GM12875 (cell line): ENCODE results near the gene KMT2C.
"Not testable (repeated sequence)": the region's sequence is repeated elsewhere in the genome, so short reads cannot be mapped to it uniquely, and the experiment has no call there.

ENCODE experiments used
- H3K4me3 ChIP-seq: one replicate; pipeline ENCODE4 v1.5.1; 2011; ENCODE audit warnings: low read depth, low read length, control low read depth
- TF ChIP-seq, protein P1 (sequence below): IDR thresholded peaks from 2 replicates; pipeline ENCODE4 v1.5.1; 2011; ENCODE audit warnings: low read depth, mild to moderate bottlenecking, control low read depth, inconsistent platforms, low read length, moderate library complexity, borderline replicate concordance; ENCODE audit not compliant: insufficient read depth

Gene KMT2C

DNA sequence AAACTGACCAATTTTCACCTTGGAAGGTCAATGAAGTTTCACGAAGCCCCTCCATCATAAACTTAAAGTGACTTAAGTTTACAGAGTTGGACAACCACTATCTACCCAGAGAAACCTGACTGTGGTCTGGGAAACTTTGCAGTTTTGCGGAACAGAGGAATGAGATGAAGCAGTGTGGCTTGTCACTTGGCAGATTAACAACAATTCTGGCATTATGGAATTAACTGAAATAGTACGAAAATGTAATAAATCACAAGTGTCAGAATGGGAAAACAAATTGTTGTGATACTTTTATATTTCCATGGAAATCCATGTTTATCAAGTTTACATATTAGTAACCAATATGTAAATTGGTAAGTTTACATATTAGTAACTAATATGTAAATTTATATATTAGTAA is 4.9 kb downstream of the KMT2C start:
- TF ChIP-seq, protein P1, sequence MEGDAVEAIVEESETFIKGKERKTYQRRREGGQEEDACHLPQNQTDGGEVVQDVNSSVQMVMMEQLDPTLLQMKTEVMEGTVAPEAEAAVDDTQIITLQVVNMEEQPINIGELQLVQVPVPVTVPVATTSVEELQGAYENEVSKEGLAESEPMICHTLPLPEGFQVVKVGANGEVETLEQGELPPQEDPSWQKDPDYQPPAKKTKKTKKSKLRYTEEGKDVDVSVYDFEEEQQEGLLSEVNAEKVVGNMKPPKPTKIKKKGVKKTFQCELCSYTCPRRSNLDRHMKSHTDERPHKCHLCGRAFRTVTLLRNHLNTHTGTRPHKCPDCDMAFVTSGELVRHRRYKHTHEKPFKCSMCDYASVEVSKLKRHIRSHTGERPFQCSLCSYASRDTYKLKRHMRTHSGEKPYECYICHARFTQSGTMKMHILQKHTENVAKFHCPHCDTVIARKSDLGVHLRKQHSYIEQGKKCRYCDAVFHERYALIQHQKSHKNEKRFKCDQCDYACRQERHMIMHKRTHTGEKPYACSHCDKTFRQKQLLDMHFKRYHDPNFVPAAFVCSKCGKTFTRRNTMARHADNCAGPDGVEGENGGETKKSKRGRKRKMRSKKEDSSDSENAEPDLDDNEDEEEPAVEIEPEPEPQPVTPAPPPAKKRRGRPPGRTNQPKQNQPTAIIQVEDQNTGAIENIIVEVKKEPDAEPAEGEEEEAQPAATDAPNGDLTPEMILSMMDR = no peak
- H3K4me3 ChIP-seq = no peak overlapping the region

DNA sequence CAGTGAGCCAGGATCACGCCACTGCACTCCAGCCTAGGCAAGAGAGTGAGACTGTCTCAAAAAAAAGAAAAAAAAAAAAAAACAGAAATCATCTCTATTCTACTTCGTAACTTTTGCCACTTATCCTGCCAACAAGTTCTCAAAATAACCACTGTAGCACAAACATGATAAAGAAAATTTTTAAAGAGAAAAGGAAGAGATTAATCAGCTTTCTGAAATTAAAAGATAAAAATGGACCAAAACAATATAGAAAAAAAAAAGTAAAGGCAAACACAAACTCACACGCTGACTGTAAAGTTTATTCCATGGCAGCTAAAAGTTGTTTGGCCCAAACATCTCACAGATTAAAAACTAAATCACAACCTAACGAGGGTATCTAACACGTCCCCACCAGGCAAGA is 5.7 kb downstream of the KMT2C start:
- not testable (repeated sequence) for H3K4me3 ChIP-seq

DNA sequence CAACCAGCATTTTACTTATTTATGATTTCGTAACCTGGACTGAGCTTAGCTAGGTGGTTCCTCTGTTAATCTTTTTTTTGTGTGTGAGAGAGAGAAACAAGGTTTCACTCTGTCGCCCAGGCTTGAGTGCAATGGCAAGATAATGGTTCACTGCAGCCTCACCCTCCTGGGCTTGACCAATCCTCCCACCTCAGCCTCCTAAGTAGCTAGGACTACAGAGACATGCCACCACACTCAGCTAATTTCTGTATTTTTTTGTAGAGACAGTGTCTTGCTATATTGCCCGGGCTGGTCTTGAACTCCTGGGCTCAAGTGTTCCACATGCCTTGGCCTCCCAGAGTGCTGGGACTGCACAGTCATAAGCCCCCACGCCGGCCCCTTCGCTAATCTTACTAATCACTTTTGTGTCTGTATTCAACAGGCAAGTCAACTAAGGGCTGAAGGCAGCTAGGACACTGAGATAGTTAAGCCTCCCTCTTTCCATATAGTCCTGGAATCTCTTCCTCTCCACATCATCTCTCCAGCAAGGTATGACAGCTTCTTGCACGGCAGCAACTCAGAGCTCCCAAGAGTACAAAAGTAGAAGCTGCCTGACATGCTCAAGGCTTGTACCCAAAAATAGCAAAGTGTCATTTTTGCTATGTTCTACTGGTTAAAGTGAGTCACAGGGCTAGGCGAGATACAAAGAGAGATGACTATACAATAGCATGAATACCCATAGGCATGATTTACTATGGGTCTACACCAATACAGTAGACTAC is 11.3 kb downstream of the KMT2C start:
- TF ChIP-seq, protein P1 = no peak
- H3K4me3 ChIP-seq = no peak overlapping the region

DNA sequence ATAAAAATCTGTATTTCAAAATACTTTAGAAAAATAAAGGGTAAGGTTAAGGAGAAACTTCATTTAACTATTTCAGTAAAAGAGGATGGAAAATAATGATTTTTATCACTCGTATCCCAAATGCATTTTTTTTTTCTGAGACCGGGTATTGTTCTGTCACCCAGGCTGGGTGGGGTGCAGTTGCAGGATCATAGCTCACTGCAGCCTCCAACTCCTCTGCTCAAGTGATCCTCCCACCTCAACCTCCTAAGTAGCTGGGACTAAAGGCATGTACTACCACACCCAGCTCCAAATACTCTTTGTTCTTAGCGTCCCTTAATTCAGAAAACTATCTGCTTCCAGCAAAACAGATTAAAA is 11.8 kb downstream of the KMT2C start:
- TF ChIP-seq, protein P1 = no peak

DNA sequence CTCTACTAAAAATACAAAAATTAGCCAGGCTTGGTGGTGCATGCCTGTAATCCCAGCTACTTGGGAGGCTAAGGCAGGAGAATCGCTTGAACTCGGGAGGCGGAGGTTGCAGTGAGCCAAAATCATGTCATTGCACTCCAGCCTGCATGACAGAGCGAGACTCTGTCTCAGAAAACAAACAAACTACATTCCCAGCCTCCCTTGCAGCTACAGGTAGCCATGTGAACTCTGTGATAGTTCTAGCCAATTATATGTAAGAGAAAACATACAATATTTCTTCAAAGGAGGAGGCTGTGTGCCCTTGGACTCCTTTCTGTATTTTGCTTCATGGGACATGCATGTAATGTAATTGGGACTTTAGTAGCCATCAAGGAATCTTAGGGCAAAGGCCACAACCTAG is 12.6 kb downstream of the KMT2C start:
- not testable (repeated sequence) for H3K4me3 ChIP-seq

More for the DNA sequence above, 11.8 kb downstream of the KMT2C start:
- H3K4me3 ChIP-seq = no peak overlapping the region

DNA sequence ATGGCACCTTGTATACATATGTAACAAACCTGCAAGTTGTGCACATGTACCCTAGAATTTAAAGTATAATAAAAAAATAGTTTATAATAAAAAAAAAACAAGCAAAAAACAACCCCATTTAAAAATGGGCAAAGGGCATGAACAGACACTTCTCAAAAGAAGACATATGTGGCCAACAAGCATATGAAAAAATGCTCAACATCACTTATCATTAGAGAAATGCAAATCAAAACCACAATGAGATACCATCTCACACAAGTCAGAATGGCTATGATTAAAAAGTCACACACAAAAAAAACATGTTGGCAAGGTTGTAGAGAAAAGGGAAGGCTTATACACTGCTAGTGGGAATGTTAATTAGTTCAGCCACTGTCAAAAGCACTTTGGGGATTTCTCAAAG is 14.9 kb downstream of the KMT2C start:
- not testable (repeated sequence) for H3K4me3 ChIP-seq

DNA sequence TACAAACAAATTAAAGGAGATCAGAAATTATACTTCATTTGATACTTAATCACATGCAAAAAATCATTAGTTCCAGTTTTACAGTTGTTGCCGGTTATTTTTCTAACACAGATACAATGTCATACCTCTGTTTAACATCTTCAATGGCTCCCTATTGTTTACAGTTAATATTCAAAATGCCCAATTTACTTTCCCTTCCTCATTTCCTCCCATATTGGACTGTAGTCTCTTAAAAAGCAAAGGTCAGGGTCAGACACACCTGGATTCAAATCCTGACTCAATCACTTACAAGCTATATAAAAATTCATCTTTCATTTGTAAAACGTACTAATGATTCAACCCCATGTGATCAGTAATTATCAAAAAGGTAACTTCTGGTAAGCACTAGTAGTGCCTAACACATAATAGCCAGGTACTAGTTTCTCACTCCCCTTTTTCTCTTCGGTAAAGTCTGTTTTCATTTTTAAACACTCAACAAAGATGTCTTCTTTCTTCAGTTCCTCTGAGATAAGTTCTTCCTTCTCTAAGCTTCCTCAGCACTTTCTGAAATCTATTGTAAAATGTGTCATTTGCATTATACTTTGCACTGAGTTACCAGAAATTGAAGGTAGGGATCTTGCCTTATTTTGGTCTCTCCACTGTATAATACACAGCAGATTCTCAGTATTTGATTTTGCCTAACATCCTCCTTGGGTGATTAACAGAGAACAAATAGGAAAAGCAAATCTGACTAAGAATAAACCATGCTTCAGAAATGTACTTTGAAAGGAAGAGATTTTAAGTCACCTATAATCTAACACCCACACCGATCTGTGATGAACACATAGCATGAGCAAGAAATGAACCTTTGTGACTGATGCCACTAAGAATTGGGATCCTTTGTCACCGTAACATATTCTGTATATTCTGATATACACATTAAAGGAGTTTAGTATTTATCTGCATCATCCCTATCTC is 16.1 kb downstream of the KMT2C start:
- no peak overlapping the region for H3K4me3 ChIP-seq
- TF ChIP-seq, protein P1 = no peak

DNA sequence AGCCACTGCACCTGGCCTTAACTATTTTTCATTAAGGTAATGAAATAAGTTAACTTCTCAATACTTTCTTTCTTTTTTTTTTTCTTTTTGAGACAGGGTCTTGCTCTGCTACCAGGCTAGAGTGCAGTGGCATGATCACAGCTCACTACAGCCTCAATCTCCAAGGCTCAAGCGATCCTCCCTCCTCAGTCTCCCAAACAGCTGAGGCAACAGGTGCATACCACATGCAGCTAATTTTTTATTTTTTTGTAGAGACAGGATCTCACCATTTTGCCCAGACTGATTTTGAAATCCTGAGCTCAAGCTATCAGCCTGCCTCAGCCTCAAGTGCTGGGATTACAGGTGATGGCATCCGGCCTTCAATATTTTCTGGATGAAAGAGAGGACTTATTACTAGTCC is 21.0 kb downstream of the KMT2C start:
- no peak overlapping the region for H3K4me3 ChIP-seq
- TF ChIP-seq, protein P1 = no peak
